AG04449 (cell line): Measurements from ENCODE around the gene HAAO.

Experiments used
- CTCF ChIA-PET: fragments of 350-600 bp; formaldehyde crosslinking; extraction: SDS; loops from one replicate; lab custom pipeline; 2021; ENCODE audit warnings: antibody characterized with exemption; lab: Yijun Ruan, JAX
- POLR2A ChIA-PET: fragments of 400-600, 350-600 bp; formaldehyde crosslinking; extraction: SDS; loops from one replicate; lab custom pipeline; 2020; ENCODE audit warnings: antibody characterized with exemption, inconsistent platforms; lab: Yijun Ruan, JAX
- DNase-seq: peaks from one replicate; pipeline ENCODE4 v3.0.0-alpha.2; 2010; ENCODE audit warnings: low read depth, low spot score
- H3K4me3 ChIP-seq: 2 replicates; pipeline ENCODE4 v1.5.1; 2011; ENCODE audit warnings: low read depth, mild to moderate bottlenecking, control low read depth, low read length
- TF ChIP-seq, protein P1 (sequence below): IDR thresholded peaks from one replicate; pipeline ENCODE4 v1.5.1; 2011; ENCODE audit warnings: mild to moderate bottlenecking, moderate library complexity, low read length, control low read depth, inconsistent platforms; ENCODE audit not compliant: insufficient read depth; ENCODE audit errors: missing control alignments

The HAAO gene

DNA sequence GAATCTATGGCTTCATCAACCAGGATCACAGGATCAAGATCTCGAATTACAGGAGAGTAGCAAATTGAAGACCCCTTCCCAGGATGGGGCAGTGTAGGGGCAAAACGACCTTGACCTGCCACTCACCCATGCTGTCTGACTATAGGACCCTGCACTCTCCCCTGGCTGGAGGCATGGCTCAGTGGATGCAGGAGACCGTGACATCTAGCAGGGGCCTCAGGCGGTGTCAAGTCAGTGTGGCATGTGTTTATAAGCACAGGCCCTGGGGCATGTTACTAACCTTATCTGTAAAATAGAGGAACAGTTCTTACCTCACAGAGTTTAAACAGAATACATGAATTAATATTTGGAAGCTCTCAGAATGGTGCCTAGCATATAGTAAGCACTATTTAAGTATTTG, 3.5 kb downstream of the HAAO start:
- no peak for DNase-seq
- ChIA-PET POLR2A (no interaction called here), CTCF (no interaction called here)
- H3K4me3 ChIP-seq, result no peak overlapping the region
- TF ChIP-seq, protein P1, sequence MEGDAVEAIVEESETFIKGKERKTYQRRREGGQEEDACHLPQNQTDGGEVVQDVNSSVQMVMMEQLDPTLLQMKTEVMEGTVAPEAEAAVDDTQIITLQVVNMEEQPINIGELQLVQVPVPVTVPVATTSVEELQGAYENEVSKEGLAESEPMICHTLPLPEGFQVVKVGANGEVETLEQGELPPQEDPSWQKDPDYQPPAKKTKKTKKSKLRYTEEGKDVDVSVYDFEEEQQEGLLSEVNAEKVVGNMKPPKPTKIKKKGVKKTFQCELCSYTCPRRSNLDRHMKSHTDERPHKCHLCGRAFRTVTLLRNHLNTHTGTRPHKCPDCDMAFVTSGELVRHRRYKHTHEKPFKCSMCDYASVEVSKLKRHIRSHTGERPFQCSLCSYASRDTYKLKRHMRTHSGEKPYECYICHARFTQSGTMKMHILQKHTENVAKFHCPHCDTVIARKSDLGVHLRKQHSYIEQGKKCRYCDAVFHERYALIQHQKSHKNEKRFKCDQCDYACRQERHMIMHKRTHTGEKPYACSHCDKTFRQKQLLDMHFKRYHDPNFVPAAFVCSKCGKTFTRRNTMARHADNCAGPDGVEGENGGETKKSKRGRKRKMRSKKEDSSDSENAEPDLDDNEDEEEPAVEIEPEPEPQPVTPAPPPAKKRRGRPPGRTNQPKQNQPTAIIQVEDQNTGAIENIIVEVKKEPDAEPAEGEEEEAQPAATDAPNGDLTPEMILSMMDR, result no peak

DNA sequence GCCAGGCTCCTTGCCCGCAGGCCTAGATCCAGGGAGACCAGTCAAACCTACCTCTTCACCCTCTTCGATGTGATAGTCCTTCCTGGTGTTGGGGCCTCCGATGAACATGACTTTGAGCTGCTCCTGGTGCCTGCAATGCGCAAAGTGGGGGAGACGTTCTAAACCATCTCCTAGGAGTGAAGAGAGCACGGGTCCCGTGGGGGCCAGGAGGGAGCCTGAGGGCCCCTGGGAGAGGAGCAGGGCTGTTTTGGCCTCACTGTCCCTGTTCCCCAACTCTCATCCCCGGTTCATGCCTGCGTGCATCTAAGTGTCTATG, 3.9 kb downstream of the HAAO start:
- CTCF ChIA-PET, result no interaction called here

DNA sequence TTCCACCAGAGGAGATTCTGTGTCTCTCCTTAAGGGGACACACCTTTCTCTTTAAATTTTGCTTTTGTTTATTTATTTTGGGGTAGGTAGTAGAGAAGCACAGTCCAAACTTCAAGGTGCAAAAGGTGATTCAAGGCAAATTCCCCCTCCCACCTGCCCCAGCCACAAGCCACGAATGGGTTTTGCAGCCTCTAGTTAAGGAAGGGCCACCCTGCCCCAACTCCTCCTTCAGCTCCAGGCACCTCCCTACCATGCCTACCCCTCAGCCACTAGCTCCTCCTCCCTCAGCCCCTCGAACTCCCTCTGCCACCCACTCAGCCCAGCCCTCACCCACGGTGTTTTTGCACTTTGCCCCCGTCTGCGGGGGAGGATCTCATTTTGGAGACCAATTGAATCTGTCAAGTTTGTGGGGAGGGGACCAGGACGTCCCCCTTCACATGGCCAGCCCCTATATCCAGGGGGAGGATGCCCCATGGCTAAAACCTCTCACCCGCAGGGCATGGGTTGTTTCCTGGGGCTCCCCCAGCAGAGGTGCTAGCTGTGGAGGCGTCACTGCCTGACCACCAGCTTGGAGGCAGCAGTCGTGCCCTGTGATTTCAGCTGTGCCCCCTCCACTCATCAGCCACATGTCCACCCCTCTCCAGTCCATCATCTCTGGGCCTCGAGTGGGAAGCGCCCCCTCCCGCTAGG, 4.5 kb downstream of the HAAO start:
- CTCF ChIA-PET, result no interaction called here
- DNase-seq, result no peak
- no peak overlapping the region for H3K4me3 ChIP-seq
- POLR2A ChIA-PET, result no interaction called here
- TF ChIP-seq, protein P1, result no peak

More for the DNA sequence above, 3.9 kb downstream of the HAAO start:
- POLR2A ChIA-PET, result no interaction called here
- TF ChIP-seq, protein P1, result no peak
- no peak overlapping the region for H3K4me3 ChIP-seq
- DNase-seq, result no peak

DNA sequence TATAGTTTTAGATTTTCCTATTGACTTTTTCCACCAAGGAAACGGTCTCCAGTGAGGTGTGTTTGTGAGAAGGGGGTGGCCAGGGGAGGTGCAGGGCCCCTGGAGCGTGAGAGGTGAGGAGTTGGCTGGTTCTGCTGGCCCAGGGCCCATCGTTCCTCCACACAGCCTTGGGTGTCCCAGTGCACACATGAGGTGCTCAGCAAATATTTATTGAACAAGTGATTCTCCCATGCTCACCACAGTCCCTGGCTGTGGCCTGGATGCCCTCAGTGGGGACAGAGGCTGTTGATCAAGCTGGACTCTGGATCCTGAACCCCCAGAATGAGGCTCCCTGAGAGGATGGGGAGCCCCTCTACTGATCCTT, 5.0 kb downstream of the HAAO start:
- no peak for DNase-seq
- CTCF ChIA-PET, result interaction anchor here (1.4 kb wide), 1 partner anchor 12 kb away, joined by 3 read pairs; no protein-coding TSS in a partner anchor
- no peak overlapping the region for H3K4me3 ChIP-seq
- POLR2A ChIA-PET, result no interaction called here
- TF ChIP-seq, protein P1, result no peak

DNA sequence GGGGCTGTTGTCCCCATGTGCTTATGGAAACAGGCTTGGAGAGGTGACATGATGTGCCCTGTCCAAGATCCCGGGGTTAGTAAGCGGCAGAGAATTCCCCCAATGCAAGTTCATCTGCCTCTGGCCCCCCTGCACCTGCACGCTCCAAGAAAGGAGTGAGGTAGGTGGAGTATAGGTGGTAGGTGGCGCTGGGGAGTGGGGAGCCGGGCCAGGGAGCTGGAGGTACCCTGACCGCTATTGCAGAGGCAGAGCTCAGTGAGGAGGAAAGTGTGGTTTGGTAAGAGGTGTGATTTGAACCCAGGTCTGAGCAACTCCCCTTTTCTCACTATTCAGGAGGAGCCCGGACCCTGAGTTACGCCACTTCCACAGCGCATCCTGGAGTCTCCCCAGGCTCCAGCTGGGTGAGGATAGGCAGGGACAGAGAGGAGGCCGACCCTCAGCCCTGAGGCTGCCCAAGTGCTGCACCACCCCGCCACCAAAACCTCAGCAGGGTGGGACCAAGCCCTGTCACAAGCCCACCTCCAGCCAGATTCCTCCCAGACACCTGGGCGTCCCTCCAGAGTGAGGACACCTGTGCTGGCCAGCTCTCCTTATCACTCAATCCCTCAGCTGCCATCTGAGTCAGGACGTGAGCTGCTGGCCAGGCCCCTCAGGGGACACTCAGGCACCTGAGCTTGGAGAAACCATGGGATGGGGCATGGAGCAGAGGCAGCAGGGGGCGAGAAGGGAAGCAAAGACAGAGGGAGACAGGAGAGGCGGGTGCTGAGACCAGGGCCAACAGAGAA, 5.6 kb downstream of the HAAO start:
- no peak overlapping the region for H3K4me3 ChIP-seq
- ChIA-PET CTCF (interaction anchor here (1.4 kb wide), 1 partner anchor 11 kb away, joined by 3 read pairs; no protein-coding TSS in a partner anchor), POLR2A (no interaction called here)
- DNase-seq, result no peak
- TF ChIP-seq, protein P1, result no peak

DNA sequence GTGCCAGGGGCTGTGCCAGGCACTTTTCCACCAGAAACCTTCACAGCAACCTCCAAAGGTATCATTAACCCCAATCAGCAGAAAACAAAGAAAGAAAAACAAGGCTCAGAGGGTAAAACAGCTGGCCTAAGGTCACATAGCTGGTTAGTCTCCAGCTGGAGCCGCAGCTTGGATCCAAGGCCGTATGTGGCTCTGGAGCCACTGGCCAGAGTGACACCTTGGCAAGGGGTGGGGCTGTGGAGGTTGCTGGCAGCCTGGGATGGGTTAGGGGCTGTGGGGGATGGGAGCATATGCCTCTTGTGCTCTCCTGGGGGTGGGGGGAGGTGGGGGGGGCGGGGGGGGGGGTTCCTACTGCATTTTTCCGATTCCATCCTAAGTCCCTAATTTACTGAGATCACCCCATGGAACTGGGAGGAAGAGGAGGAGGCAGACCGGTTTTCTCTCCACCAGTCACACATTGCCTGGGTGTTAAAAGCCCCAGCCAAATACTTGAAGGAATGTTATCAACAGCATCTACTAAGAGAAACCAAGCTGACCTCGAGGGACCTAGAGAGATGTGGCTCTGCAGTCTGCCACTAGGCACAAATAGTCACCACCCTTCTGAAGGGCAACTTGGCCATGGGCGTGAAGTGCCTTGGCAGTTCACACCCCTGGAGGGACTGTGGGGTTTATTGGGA, 8.0 kb downstream of the HAAO start:
- no peak for DNase-seq
- ChIA-PET POLR2A (no interaction called here), CTCF (interaction anchor here (1.4 kb wide), 1 partner anchor 9 kb away, joined by 3 read pairs; no protein-coding TSS in a partner anchor)
- TF ChIP-seq, protein P1, result no peak
- no peak overlapping the region for H3K4me3 ChIP-seq
